Esophagus squamous epithelium (tissue), 4 donors: ENCODE data around the gene JARID2.

Experiments used
- CTCF ChIP-seq, 6 experiments: fragments of 450-650 bp in 4 of 6; fragments of 200-600 bp in 2 of 6; sonication (generic) in 2 of 6; IDR thresholded peaks; one replicate each; pipeline ENCODE4 v1.5.1; 2016 to 2019; ENCODE audit warnings: antibody characterized with exemption in 6 of 6, mild to moderate bottlenecking in 4 of 6, moderate library complexity in 4 of 6
- POLR2A ChIP-seq, 4 donors: fragments of 450-650 bp; IDR thresholded peaks; one replicate each; pipeline ENCODE4 v1.6.1; 2017; ENCODE audit warnings: antibody characterized with exemption in 4 of 4, mild to moderate bottlenecking in 4 of 4, moderate library complexity in 3 of 4

DNA sequence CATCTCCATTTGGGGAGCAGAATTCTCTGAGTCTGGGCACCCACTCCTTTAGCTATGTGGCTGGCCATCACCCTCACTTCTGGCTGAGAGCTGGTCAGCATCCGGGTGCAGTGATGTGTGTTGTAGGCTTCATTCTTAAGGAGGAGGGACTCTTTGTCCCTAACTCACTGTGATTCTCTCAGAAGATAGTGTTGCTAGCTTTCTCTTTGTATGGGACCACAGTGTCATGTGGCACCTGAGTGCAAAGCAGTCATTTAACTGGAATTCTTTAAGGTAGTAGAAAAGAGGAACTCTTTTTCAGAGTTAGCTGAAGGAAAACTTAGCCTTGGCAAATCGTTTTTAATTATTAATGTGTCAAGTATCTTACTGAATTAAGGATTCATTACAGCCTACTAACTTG, 165.9 kb downstream of the JARID2 start:
- TF ChIP-seq CTCF (IDR thresholded peaks at IDR 0.05) (no peak), POLR2A (IDR thresholded peaks at IDR 0.05) (no peak)
